CD4-positive, alpha-beta T cell (primary cell): Measurements from ENCODE around the gene CDYL2. TPM values are rescaled to one million over a fixed set of nuclear protein-coding genes. Genes with fewer than 3 reads are reported as not detected.

Experiments used
- ATAC-seq: fragments of 200-7000 bp; cut with Tn5 transposase; one replicate; pipeline ENCODE4 v1.10.0; 2022; ENCODE audit warnings: mild to moderate bottlenecking; ENCODE audit not compliant: poor library complexity
- CTCF ChIA-PET: fragments of 350-600 bp; sonication (Branson Sonifier 250); formaldehyde crosslinking; loops from one replicate; lab custom pipeline; 2021; ENCODE audit warnings: antibody characterized with exemption, inconsistent platforms; lab: Charles Lee
- POLR2A ChIA-PET: fragments of 350-600 bp; sonication (Branson Sonifier 250); formaldehyde crosslinking; loops from one replicate; lab custom pipeline; 2021; ENCODE audit warnings: antibody characterized with exemption, inconsistent platforms; lab: Charles Lee
- DNase-seq, 14 experiments: peaks; one replicate each; pipeline ENCODE4 v3.0.0-alpha.2; 2013 to 2020; ENCODE audit warnings: mixed read lengths in 2 of 14
- H3K27ac ChIP-seq, 2 donors: one replicate each; pipeline versions ENCODE4 v1.5.1 to v1.7.0; 2013; ENCODE audit warnings: low read length in 2 of 2, low read depth in 1 of 2, mild to moderate bottlenecking in 1 of 2
- H3K27me3 ChIP-seq, 2 experiments: 1 replicate in 1 of 2; 2 replicates in 1 of 2; pipeline versions ENCODE4 v1.6.1 to v1.7.0; 2013; ENCODE audit warnings: low read length in 2 of 2, control low read depth in 1 of 2, mild to moderate bottlenecking in 1 of 2, moderate library complexity in 1 of 2; ENCODE audit not compliant: insufficient read depth in 2 of 2, control insufficient read depth in 1 of 2
- H3K36me3 ChIP-seq: one replicate; pipeline ENCODE4 v1.6.1; 2013; ENCODE audit warnings: low read length, control low read depth; ENCODE audit not compliant: insufficient read depth
- H3K4me1 ChIP-seq: one replicate; pipeline ENCODE4 v1.6.1; 2013; ENCODE audit warnings: low read length, control low read depth; ENCODE audit not compliant: insufficient read depth
- H3K4me3 ChIP-seq: one replicate; pipeline ENCODE4 v1.5.1; 2013; ENCODE audit warnings: mild to moderate bottlenecking, low read length, moderate library complexity
- H3K9me3 ChIP-seq, 2 experiments: 1 replicate in 1 of 2; 2 replicates in 1 of 2; pipeline versions ENCODE4 v1.6.1 to v1.7.0; 2013; ENCODE audit warnings: low read length in 2 of 2, mild to moderate bottlenecking in 2 of 2, control low read depth in 1 of 2, moderate library complexity in 1 of 2; ENCODE audit not compliant: control insufficient read depth in 1 of 2, insufficient read depth in 1 of 2
- H3K27ac Mint-ChIP-seq: one replicate; pipeline ENCODE4 v1.8.0; 2020; ENCODE audit warnings: mixed read lengths
- H3K27me3 Mint-ChIP-seq: one replicate; pipeline ENCODE4 v1.8.0; 2021; ENCODE audit warnings: mixed read lengths
- H3K36me3 Mint-ChIP-seq: one replicate; pipeline ENCODE4 v1.8.0; 2021; ENCODE audit warnings: low read depth, mixed read lengths
- H3K4me1 Mint-ChIP-seq: one replicate; pipeline ENCODE4 v1.8.0; 2021; ENCODE audit warnings: low read depth, mixed read lengths
- H3K4me3 Mint-ChIP-seq: one replicate; pipeline ENCODE4 v1.8.0; 2020; ENCODE audit warnings: mild to moderate bottlenecking, mixed read lengths
- H3K9me3 Mint-ChIP-seq: one replicate; pipeline ENCODE4 v1.8.0; 2020; ENCODE audit warnings: mixed read lengths
- CTCF ChIP-seq: fragments of 200-600 bp; IDR thresholded peaks from one replicate; pipeline ENCODE4 v1.8.0; 2022; ENCODE audit warnings: antibody characterized with exemption, mild to moderate bottlenecking
- intact Hi-C, 2 experiments: fragments of 100-400 bp; cut with DNase I in 1 of 2; cut with micrococcal nuclease in 1 of 2; formaldehyde crosslinking; loops; one replicate each; pipeline versions ENCODE4 v1.15.1 to v1.9.0; 2023 to 2025; cut with DNase I, micrococcal nuclease
- total RNA-seq, 174 experiments: library from RNA in 2 of 174; stranded (reverse) in 2 of 174; gene quantifications; one replicate each; pipeline ENCODE4 v1.2.3 and lab custom pipeline; 2021 to 2026

Gene CDYL2
- total RNA-seq, 2 experiments from 2014 or later = 14.3 to 15.8 TPM

GRCh38 chr16:80604600-80605355 lies 199.6 kb downstream of the CDYL2 start:
- DNase-seq = no peak
- POLR2A ChIA-PET = no interaction called here
- ATAC-seq = no peak
- H3K27me3 Mint-ChIP-seq = no peaks in the 10 kb centered on the region
- peaks cover 24% of the 10 kb centered on the region for H3K36me3 Mint-ChIP-seq
- Histone ChIP-seq H3K9me3 (peaks cover 0 to 12% of the 10 kb centered on the region in 2 experiments), H3K4me3 (no peak overlapping the region), H3K27ac (no peak overlapping the region), H3K36me3 (peaks cover 10% of the 10 kb centered on the region), H3K27me3 (no peaks in the 10 kb centered on the region), H3K4me1 (peaks cover 16% of the 10 kb centered on the region)
- TF ChIP-seq CTCF = no peak
- no peak overlapping the region for H3K4me3 Mint-ChIP-seq
- no peak overlapping the region for H3K27ac Mint-ChIP-seq
- H3K4me1 Mint-ChIP-seq = peaks cover 11% of the 10 kb centered on the region
- H3K9me3 Mint-ChIP-seq = no peaks in the 10 kb centered on the region
- CTCF ChIA-PET = no interaction called here
- intact Hi-C loops = no loop called here

- Histone ChIP-seq H3K4me3 (no peak overlapping the region), H3K4me1 (peaks cover 16% of the 10 kb centered on the region), H3K36me3 (peaks cover 8% of the 10 kb centered on the region), H3K27ac (no peak overlapping the region), H3K9me3 (peaks cover 0 to 12% of the 10 kb centered on the region in 2 experiments), H3K27me3 (no peaks in the 10 kb centered on the region)
- no peak overlapping the region for H3K4me3 Mint-ChIP-seq
- TF ChIP-seq CTCF = no peak
- CTCF ChIA-PET = no interaction called here
- H3K36me3 Mint-ChIP-seq = peaks cover 14% of the 10 kb centered on the region
- no peaks in the 10 kb centered on the region for H3K27me3 Mint-ChIP-seq
- no peaks in the 10 kb centered on the region for H3K9me3 Mint-ChIP-seq
- DNase-seq (no peak), ATAC-seq (no peak)
- POLR2A ChIA-PET = no interaction called here
- H3K27ac Mint-ChIP-seq = no peak overlapping the region
- H3K4me1 Mint-ChIP-seq = peaks cover 11% of the 10 kb centered on the region
- intact Hi-C loops = no loop called here
These were observed 201.5 kb downstream of the CDYL2 start for GRCh38 chr16:80602894-80603293.

- H3K36me3 Mint-ChIP-seq = peaks cover under 1% of the 10 kb centered on the region
- ChIA-PET CTCF (no interaction called here), POLR2A (no interaction called here)
- DNase-seq (no peak), ATAC-seq (no peak)
- H3K4me1 Mint-ChIP-seq = peaks cover 2% of the 10 kb centered on the region
- no peak for TF ChIP-seq CTCF
- H3K4me3 Mint-ChIP-seq = no peak overlapping the region
- Histone ChIP-seq H3K27me3 (no peaks in the 10 kb centered on the region), H3K9me3 (peaks cover 0 to 5% of the 10 kb centered on the region in 2 experiments), H3K4me3 (no peak overlapping the region), H3K27ac (no peak overlapping the region), H3K4me1 (peaks cover 5% of the 10 kb centered on the region), H3K36me3 (peaks cover 4% of the 10 kb centered on the region)
- H3K27ac Mint-ChIP-seq = no peak overlapping the region
- intact Hi-C loops = no loop called here
- H3K27me3 Mint-ChIP-seq = no peaks in the 10 kb centered on the region
- no peaks in the 10 kb centered on the region for H3K9me3 Mint-ChIP-seq
These were observed 203.2 kb downstream of the CDYL2 start for GRCh38 chr16:80601182-80601581.
